ENCODE data around the gene ROCK1. TPM values are rescaled to one million over a fixed set of nuclear protein-coding genes. Genes with fewer than 3 reads are reported as not detected.

ROCK1 gene
- total and polyA plus RNA-seq, 2 donors (not counting 3 experiments of a cell fraction or from before 2014, with no cell fraction given) = 5.3 to 53.0 TPM

DNA sequence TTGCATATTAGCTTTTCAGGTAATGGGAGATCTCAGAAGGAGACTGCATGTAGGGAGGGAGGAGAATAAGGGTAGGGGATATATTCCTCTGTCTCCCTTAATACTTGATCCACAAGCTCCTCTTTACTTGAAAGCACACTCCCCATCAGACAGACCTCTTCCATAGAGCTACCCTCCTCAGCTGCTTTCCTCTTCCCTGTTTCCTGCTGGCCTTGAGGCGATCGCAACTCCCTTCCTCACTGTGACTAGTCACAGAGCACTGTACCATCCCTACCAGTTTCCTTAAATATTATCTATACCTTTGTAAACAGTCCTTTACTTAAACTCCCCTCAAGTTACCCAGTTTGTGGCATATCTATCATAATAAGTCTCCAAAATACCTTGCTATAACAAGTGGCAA, 10.9 kb downstream of the ROCK1 start:
- Histone ChIP-seq H3K9me1 (replicated peaks; ENCODE audit: control insufficient read depth, extremely low read depth, insufficient read depth, low read length) (no peaks in the 10 kb centered on the region), H3K9me3 (replicated peaks; ENCODE audit: control insufficient read depth, insufficient read depth, low read length) (no peaks in the 10 kb centered on the region), H3K79me2 (ENCODE audit: control insufficient read depth, insufficient read depth, low read length) (peaks cover 99% of the 10 kb centered on the region), H2AFZ (ENCODE audit: low read depth, low read length) (no peak overlapping the region), H3K36me3 (ENCODE audit: control insufficient read depth in 2 of 2, extremely low read depth in 1 of 2, insufficient read depth in 2 of 2, low read length in 2 of 2) (no peaks in the 10 kb centered on the region), H3K4me1 (ENCODE audit: control insufficient read depth, extremely low read depth, insufficient read depth, low read length) (peaks cover 3% of the 10 kb centered on the region), H3K27me3 (ENCODE audit: control insufficient read depth in 2 of 2, insufficient read depth in 2 of 2, low read length in 2 of 2) (no peaks in the 10 kb centered on the region), H3K9ac (replicated peaks; ENCODE audit: extremely low read depth, insufficient read depth, low read length) (no peak overlapping the region), H3K4me3 (replicated peaks in 1 of 3; ENCODE audit: insufficient read depth in 1 of 3, low read depth in 1 of 3, low read length in 3 of 3) (no peak overlapping the region), H3K27ac (ENCODE audit: insufficient read depth, low read depth, low read length) (no peak overlapping the region), H4K20me1 (replicated peaks; ENCODE audit: control insufficient read depth, extremely low read depth, insufficient read depth, low read length) (peaks cover 41% of the 10 kb centered on the region), H3K4me2 (ENCODE audit: insufficient read depth, low read length) (no peak overlapping the region)
- CTCF ChIA-PET = interaction anchor here (1.6 kb wide), 1 partner anchor 11 kb away, joined by 5 read pairs; the partner anchor contains the start of gene ROCK1
- TF ChIP-seq MAX (IDR thresholded peaks at IDR 0.05; ENCODE audit: insufficient read depth, insufficient read length) (no peak), GATA2 (IDR thresholded peaks at IDR 0.05; ENCODE audit: insufficient read depth, insufficient read length, low read depth, low read length) (no peak), EZH2 (IDR thresholded peaks at IDR 0.05; ENCODE audit: borderline replicate concordance, low read depth, low read length, severe bottlenecking) (no peak), POLR2A (IDR thresholded peaks at IDR 0.05; ENCODE audit: low read depth, low read length) (no peak), CTCF (IDR thresholded peaks at IDR 0.05; ENCODE audit: extremely low read depth in 1 of 2, insufficient read depth in 1 of 2, low read depth in 1 of 2, low read length in 2 of 2) (no peak), JUN (IDR thresholded peaks at IDR 0.05; ENCODE audit: borderline replicate concordance, insufficient read depth, insufficient read length, low read depth) (no peak), POLR2AphosphoS5 (IDR thresholded peaks at IDR 0.05; ENCODE audit: insufficient read depth, low read depth, low read length) (no peak), MYC (IDR thresholded peaks at IDR 0.05; ENCODE audit: low read depth, low read length) (no peak), FOS (IDR thresholded peaks at IDR 0.05; ENCODE audit: borderline replicate concordance, insufficient read depth, low read length) (no peak)
- intact Hi-C loops (cut with micrococcal nuclease) (loop anchor here (10.0 kb wide), 1 partner anchor 96 kb away; no protein-coding TSS in a partner anchor), dilution Hi-C loops (cut with MboI; ENCODE audit: extremely low pct_ligation_motif_present, low sequenced_read_pairs) (no loop called here)
- DNase-seq (ENCODE audit: low read depth, low spot score) = no peak
- POLR2A ChIA-PET = interaction anchor here (0.7 kb wide), 2 partner anchors 12 to 42 kb away, joined by 3 to 6 read pairs; no protein-coding TSS in a partner anchor
- no TSS peak for BruUV-seq (replicated peaks)
- no peak for FAIRE-seq
